Stomach (tissue), 9 donors: ENCODE results near the gene JAKMIP2. TPM values are rescaled to one million over a fixed set of nuclear protein-coding genes. Genes with fewer than 3 reads are reported as not detected.

Experiments
- DNase-seq, 2 donors: peaks; one replicate each; pipeline versions ENCODE4 v3.0.0 to v3.0.0-alpha.2; 2013 to 2019
- H3K27ac ChIP-seq, 5 donors: fragments of 200-600 bp in 4 of 5; sonication (generic) in 4 of 5; one replicate each; pipeline ENCODE4 v1.5.1; 2013 to 2019; ENCODE audit warnings: mild to moderate bottlenecking in 1 of 5, moderate library complexity in 1 of 5
- H3K27me3 ChIP-seq, 3 donors: fragments of 200-600 bp; sonication (generic); one replicate each; pipeline ENCODE4 v1.5.1; 2017 to 2019; ENCODE audit warnings: mixed run types in 1 of 3
- H3K36me3 ChIP-seq, 4 donors: fragments of 200-600 bp; sonication (generic); 1 replicate in 3 of 4; 2 replicates in 1 of 4; pipeline ENCODE4 v1.5.1; 2016 to 2019
- H3K4me1 ChIP-seq, 4 donors: fragments of 200-600 bp; sonication (generic); one replicate each; pipeline ENCODE4 v1.5.1; 2016 to 2019
- H3K4me3 ChIP-seq, 4 donors: fragments of 200-600 bp; sonication (generic) in 3 of 4; one replicate each; pipeline ENCODE4 v1.5.1; 2016 to 2019; ENCODE audit warnings: mild to moderate bottlenecking in 1 of 4
- H3K9me3 ChIP-seq, 4 donors: fragments of 200-600 bp; sonication (generic); one replicate each; pipeline ENCODE4 v1.5.1; 2016 to 2019
- CTCF ChIP-seq, 7 experiments: fragments of 450-650 bp in 4 of 7; fragments of 200-600 bp in 3 of 7; sonication (generic) in 3 of 7; IDR thresholded peaks; one replicate each; pipeline ENCODE4 v1.5.1; 2016 to 2019; ENCODE audit warnings: antibody characterized with exemption in 7 of 7, control low read depth in 2 of 7, mild to moderate bottlenecking in 1 of 7
- EP300 ChIP-seq: sonication (generic); formaldehyde crosslinking; IDR thresholded peaks from one replicate; pipeline ENCODE4 v1.6.1; 2017; ENCODE audit warnings: antibody characterized with exemption
- POLR2A ChIP-seq, 4 donors: fragments of 450-650 bp; IDR thresholded peaks; one replicate each; pipeline ENCODE4 v1.6.1; 2016; ENCODE audit warnings: antibody characterized with exemption in 4 of 4, control low read depth in 2 of 4, mild to moderate bottlenecking in 1 of 4, moderate library complexity in 1 of 4
- POLR2AphosphoS5 ChIP-seq, 3 donors: sonication (generic); formaldehyde crosslinking; IDR thresholded peaks; one replicate each; pipeline ENCODE4 v1.6.1; 2016; ENCODE audit warnings: antibody characterized with exemption in 3 of 3
- WGBS, 5 donors: extraction: QIAGEN DNeasy Blood & Tissue Kit in 3 of 5; methylation state at CpG; one replicate each; pipeline versions ENCODE4 v1.1.5 to v1.1.7; 2013 to 2018; 5-methylcytosine and 5-hydroxymethylcytosine counted together
- intact Hi-C: fragments of 100-400 bp; cut with DNase I; formaldehyde crosslinking; loops from one replicate; pipeline ENCODE4 v1.15.1; 2023; ENCODE audit warnings: low total_unique reads
- polyA plus RNA-seq, 3 donors: library from polyadenylated mRNA; stranded (reverse); fragments of 200-250 nt; gene quantifications; one replicate each; pipeline ENCODE4 v1.2.3, GENCODE V29; 2013
- total RNA-seq, 5 donors: library from RNA; depleted of rRNA; stranded (reverse); fragments of >200 nt; gene quantifications; one replicate each; pipeline versions ENCODE4 v1.1.0 to v1.2.3, GENCODE V29; 2014 to 2016
- donor health status: healthy with polysubstance abuse.
- donor health status: Bipolar disorder and iron deficiency.
- donor health status: healthy.

Gene JAKMIP2
- total and polyA plus RNA-seq, 8 donors, result 0.13 to 13.4 (median 2.6) TPM; not detected in 1

GRCh38 chr5:147697380-147697779, 85.1 kb downstream of the JAKMIP2 start:
- H3K27me3 ChIP-seq, result no peaks in the 10 kb centered on the region
- intact Hi-C loops, result no loop called here
- peaks cover 4 to 17% (median 9%) of the 10 kb centered on the region in 4 donors for H3K9me3 ChIP-seq
- H3K27ac ChIP-seq, result no peak overlapping the region
- H3K36me3 ChIP-seq, result no peaks in the 10 kb centered on the region
- H3K4me3 ChIP-seq, result no peak overlapping the region
- no peak for TF ChIP-seq POLR2A (IDR thresholded peaks at IDR 0.05)
- TF ChIP-seq POLR2AphosphoS5 (IDR thresholded peaks at IDR 0.05), result no peak
- no peak for TF ChIP-seq CTCF (IDR thresholded peaks at IDR 0.05)
- no peak for TF ChIP-seq EP300
- H3K4me1 ChIP-seq, result no peaks in the 10 kb centered on the region
- no peak for DNase-seq

GRCh38 chr5:147694772-147695171, 87.8 kb downstream of the JAKMIP2 start:
- TF ChIP-seq EP300 (no peak), POLR2AphosphoS5 (IDR thresholded peaks at IDR 0.05) (no peak), CTCF (IDR thresholded peaks at IDR 0.05) (no peak), POLR2A (IDR thresholded peaks at IDR 0.05) (no peak)
- Histone ChIP-seq H3K4me1 (peaks cover 0 to 9% (median 2%) of the 10 kb centered on the region in 4 donors), H3K27ac (no peak overlapping the region), H3K27me3 (no peaks in the 10 kb centered on the region), H3K36me3 (no peaks in the 10 kb centered on the region), H3K4me3 (no peak overlapping the region), H3K9me3 (peaks cover 4 to 17% (median 9%) of the 10 kb centered on the region in 4 donors)
- 28 to 54% (median 51%) methylated on average over 2 of the region's 2 CpGs for WGBS, 5 donors
- intact Hi-C loops, result no loop called here
- no peak for DNase-seq

- no peak overlapping the region for H3K4me3 ChIP-seq
- H3K27me3 ChIP-seq, result no peaks in the 10 kb centered on the region
- H3K36me3 ChIP-seq, result no peaks in the 10 kb centered on the region
- WGBS, 5 donors, result 88 to 100% (median 94%) methylated on average over 1 of the region's 1 CpG
- no peak for DNase-seq
- peaks cover 0 to 24% (median 8%) of the 10 kb centered on the region in 4 donors for H3K4me1 ChIP-seq
- intact Hi-C loops, result no loop called here
- H3K27ac ChIP-seq, result no peak overlapping the region
- TF ChIP-seq EP300 (no peak), CTCF (IDR thresholded peaks at IDR 0.05) (no peak), POLR2AphosphoS5 (IDR thresholded peaks at IDR 0.05) (no peak), POLR2A (IDR thresholded peaks at IDR 0.05) (no peak)
- H3K9me3 ChIP-seq, result peaks cover 4 to 11% (median 7%) of the 10 kb centered on the region in 4 donors
Measured at GRCh38 chr5:147693233-147693632, 89.3 kb downstream of the JAKMIP2 start.

- H3K9me3 ChIP-seq, result no peaks in the 10 kb centered on the region
- intact Hi-C loops, result no loop called here
- H3K36me3 ChIP-seq, result no peaks in the 10 kb centered on the region
- H3K4me1 ChIP-seq, result peaks cover 0 to 24% (median 8%) of the 10 kb centered on the region in 4 donors
- H3K27ac ChIP-seq, result peak overlapping the region in 1 of 5 donors; percentile 57
- H3K4me3 ChIP-seq, result no peak overlapping the region
- no peaks in the 10 kb centered on the region for H3K27me3 ChIP-seq
- 51 to 65% (median 58%) methylated on average over 3 of the region's 3 CpGs for WGBS, 5 donors
- peak in 1 of 2 donors; percentile 24 for DNase-seq
- no peak for TF ChIP-seq POLR2AphosphoS5 (IDR thresholded peaks at IDR 0.05)
- TF ChIP-seq EP300, result no peak
- no peak for TF ChIP-seq POLR2A (IDR thresholded peaks at IDR 0.05)
- TF ChIP-seq CTCF (IDR thresholded peaks at IDR 0.05), result no peak
Measured at GRCh38 chr5:147691130-147691529, 91.4 kb downstream of the JAKMIP2 start.
